GM12892 (cell line): ENCODE results near the gene RBM4.
"Not testable (repeated sequence)": the region's sequence is repeated elsewhere in the genome, so short reads cannot be mapped to it uniquely, and the experiment has no call there.

Experiments used
- DNase-seq: peaks from one replicate; pipeline ENCODE4 v3.0.0; 2011; ENCODE audit not compliant: insufficient read length
- FAIRE-seq: peaks from 2 replicates; lab custom pipeline; 2011; peaks lifted over from hg19 to GRCh38; lab: Jason Lieb, UNC
- POLR2A ChIP-seq: IDR thresholded peaks from 2 replicates; pipeline ENCODE4 v1.6.1; 2011; ENCODE audit warnings: low read depth, low read length, control low read depth
- POLR2AphosphoS5 ChIP-seq: IDR thresholded peaks from 2 replicates; pipeline ENCODE4 v1.6.1; 2011; ENCODE audit warnings: low read depth, low read length, control low read depth
- TAF1 ChIP-seq: IDR thresholded peaks from 2 replicates; pipeline ENCODE4 v1.6.1; 2011; ENCODE audit warnings: low read depth, mild to moderate bottlenecking, control low read depth, low read length, borderline replicate concordance

Gene RBM4

DNA sequence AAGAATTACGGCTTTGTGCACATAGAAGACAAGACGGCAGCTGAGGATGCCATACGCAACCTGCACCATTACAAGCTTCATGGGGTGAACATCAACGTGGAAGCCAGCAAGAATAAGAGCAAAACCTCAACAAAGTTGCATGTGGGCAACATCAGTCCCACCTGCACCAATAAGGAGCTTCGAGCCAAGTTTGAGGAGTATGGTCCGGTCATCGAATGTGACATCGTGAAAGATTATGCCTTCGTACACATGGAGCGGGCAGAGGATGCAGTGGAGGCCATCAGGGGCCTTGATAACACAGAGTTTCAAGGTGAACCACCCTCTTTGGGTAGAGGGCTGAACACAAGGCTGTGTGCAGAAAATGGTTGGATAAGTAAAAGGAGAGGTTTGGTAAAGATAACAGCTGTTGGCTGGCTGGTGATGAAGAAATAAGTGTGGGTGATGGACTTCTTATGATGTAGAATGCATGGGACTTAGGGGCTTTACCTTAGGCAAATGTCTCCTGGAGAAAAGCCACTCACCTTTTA, 1.4 kb downstream of the RBM4 start:
- not testable (repeated sequence) for FAIRE-seq, DNase-seq
- TF ChIP-seq POLR2AphosphoS5 = 0 out of 2 replicates have a peak, but pooled peaks have one; percentile 1

DNA sequence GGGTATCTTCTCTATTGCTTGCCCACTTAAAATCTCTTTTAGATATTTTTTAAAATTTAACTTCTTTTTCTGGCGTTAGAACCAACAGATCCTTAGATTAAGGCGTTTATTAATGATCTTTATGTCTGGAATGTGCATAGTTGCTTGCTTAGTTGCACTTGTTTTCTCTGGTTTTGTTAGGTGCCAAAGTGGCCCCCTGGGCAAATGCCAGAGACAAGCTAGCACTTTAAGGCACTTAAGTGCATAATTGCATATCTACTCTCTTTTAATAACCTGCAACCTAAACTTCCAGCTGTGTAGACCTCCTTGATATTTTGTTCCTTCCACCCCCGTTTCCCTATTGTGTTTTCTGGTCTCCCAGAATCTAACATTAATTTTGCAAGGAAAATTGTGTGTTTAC, 3.3 kb downstream of the RBM4 start:
- FAIRE-seq (no peak), DNase-seq (no peak)
- TF ChIP-seq POLR2AphosphoS5 (no peak), TAF1 (no peak), POLR2A (no peak)

DNA sequence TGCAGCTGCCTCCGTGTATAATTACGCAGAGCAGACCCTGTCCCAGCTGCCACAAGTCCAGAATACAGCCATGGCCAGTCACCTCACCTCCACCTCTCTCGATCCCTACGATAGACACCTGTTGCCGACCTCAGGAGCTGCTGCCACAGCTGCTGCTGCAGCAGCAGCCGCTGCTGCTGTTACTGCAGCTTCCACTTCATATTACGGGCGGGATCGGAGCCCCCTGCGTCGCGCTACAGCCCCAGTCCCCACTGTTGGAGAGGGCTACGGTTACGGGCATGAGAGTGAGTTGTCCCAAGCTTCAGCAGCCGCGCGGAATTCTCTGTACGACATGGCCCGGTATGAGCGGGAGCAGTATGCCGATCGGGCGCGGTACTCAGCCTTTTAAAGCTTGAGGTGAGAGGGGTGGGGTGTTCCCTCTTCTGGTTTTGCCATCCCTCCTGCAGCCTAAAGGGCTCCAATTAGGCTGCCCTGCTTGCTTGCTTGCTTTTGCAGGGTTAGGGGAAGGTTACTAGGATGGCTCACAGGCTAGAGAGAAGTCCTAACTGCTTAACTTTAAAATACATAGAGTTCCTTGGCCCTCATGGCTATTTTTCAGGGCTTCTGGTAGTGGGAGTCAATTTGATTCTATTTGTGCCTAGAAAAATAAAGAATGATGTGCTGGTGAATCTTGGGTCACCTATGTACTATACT, 5.4 kb downstream of the RBM4 start:
- DNase-seq (no peak), FAIRE-seq (no peak)
- TF ChIP-seq TAF1 (no peak), POLR2AphosphoS5 (peak; percentile 72), POLR2A (0 out of 2 replicates have a peak, but pooled peaks have one; percentile 32)

DNA sequence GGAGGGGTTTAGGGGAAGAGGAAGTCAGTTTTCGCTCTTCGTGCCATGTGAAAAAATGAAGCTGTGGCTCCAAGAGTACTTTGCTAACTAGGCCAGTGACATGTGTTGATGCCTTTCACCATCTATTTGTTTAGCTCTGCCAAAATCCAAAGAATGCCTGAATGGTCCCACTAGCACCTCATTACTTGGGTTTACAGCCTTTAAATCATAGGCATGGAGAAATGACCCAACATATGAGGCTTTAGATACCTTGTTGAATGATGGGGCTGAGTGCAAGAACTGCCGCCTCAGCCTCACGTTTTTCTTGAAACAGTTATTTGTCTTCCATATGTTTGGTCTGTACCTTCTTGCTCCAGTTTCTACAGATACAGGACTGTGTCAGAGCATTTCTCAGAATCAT, 8.3 kb downstream of the RBM4 start:
- FAIRE-seq (no peak), DNase-seq (no peak)
- no peak for TF ChIP-seq TAF1
- peak; percentile 60 for TF ChIP-seq POLR2A
- TF ChIP-seq POLR2AphosphoS5 = peak; percentile 56; the same call in 1 of the 2 replicates

DNA sequence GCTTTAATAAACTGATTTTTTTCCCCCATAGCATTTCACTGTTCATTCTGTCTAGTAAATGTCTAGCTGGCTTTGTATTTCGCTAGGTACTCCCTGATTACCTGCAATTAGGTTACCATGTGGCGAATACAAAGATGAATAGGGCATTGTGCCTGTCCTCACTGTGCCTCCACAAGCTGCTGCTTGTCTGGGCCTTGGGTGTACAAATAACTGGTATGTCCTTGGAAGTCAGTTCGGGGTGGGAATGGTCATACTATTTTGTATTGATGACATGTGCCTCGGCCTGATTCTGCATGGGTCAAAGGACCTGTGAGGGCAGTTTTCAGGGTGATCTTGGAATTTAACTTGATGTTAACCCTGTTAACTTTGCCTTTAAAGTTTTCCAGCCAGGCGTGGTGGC, 11.4 kb downstream of the RBM4 start:
- TF ChIP-seq TAF1 (no peak), POLR2AphosphoS5 (no peak), POLR2A (no peak; the same call in 1 of the 2 replicates)
- FAIRE-seq (no peak), DNase-seq (no peak)

DNA sequence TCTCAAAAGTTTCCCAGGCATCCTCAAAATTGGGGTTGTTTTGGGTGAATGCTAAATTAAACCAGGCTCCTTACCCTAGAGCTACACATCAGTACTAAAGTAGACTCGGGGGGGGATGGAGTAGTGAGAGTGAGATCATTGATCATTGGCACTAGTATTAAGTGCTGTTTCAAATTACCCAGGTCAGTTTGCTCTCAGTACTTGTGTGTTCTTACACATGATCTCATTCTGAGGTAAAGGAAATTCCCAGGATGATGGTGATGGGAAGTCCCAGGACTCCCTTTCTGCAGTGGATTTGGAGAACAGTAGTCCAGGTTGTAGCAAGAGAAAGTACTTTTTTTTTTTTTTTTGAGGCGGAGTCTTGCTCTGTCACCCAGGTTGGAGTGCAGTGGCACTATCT, 12.5 kb downstream of the RBM4 start:
- FAIRE-seq (no peak), DNase-seq (no peak)
- TF ChIP-seq TAF1 (no peak), POLR2A (peak; percentile 35; the same call in 1 of the 2 replicates), POLR2AphosphoS5 (no peak)

DNA sequence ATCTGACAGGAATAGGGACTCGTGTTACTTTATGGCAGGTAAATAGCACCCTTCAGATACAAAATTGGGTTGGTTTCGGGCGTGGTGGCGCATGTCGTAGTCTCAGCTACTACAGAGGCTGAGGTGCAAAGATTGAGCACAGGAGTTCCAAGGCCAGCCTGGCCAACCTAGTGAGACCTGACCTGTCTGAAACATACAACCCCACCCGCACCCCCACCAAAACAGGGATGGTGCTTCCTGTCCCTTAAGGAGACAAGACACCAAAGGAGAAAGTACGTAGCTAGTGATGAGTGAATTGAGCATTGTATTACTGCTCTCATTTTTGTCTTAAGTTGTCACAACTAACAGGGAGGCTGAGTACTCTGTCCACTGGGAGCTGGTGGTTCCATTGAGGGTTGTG, 14.1 kb downstream of the RBM4 start:
- no peak for DNase-seq
- TF ChIP-seq POLR2A (0 out of 2 replicates have a peak, but pooled peaks have one; percentile 43), TAF1 (no peak), POLR2AphosphoS5 (peak; percentile 72)
- no peak for FAIRE-seq

DNA sequence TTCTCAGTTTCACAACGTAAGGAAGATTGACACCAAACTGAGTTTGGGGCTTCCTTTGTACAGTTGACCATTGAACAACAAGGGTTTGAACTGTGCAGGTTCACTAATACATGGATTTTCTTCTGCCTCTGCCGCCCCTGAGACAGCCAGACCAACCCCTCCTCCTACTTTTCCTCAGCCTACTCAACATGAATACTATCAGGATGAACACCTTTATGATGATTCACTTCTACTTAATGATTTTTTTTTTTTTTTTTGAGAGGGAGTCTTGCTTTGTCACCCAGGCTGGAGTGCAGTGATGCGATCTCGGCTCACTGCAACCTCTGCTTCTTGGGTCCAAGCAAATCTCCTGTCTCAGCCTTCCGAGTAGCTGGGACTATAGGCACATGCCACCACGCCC, 14.6 kb downstream of the RBM4 start:
- FAIRE-seq = no peak
- TF ChIP-seq POLR2AphosphoS5 = no peak
- no peak for TF ChIP-seq TAF1
- no peak for TF ChIP-seq POLR2A
- no peak for DNase-seq

DNA sequence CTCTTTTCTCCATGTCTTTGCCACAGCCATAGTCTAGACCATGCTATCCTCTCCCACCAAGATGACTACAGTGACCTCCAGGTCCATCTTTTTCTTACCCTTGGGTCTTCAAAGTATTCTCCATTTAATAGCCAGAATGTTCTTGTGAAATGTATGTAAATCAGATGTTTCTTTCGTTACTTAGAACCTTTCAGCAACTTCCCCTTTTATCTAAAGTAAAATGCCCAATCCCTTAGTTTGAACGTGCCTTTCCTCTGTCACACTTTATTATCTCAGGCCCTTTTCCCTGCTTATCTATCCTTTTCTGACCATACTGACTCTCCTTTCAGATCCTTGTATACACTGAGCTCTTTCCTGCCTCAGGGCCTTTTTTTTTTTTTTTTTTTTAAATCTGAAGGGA, 21.3 kb downstream of the RBM4 start:
- FAIRE-seq (peak; percentile 46), DNase-seq (no peak)
- TF ChIP-seq TAF1 (no peak), POLR2AphosphoS5 (no peak), POLR2A (no peak)

DNA sequence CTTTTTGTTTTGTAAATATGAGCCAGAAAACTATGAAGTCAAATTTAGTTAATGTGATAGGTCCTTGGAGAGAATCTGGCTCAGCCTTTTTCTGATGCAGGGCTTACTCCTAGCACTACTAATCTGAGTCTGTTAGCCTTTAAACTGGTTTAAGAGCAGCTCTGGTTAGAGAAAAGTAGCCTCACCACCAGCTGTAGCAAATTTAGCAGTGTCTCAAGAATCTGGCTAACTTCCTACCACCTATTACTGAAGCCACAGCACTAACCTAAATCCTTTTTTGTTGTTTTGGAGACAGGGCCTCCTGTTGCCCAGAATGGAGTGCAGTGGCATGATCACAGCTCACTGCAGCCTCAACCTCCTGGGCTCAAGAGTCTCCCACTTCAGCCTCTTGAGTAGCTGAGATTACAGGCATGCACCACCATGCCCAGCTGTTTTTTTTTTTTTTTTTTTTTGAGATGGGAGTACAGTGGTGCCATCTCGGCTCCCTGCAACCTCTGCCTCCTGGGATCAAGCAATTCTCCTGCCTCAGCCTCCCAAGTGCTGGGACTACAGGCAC, 25.3 kb downstream of the RBM4 start:
- no peak for TF ChIP-seq POLR2AphosphoS5
- TF ChIP-seq POLR2A = no peak
- TF ChIP-seq TAF1 = no peak
- FAIRE-seq = no peak

DNA sequence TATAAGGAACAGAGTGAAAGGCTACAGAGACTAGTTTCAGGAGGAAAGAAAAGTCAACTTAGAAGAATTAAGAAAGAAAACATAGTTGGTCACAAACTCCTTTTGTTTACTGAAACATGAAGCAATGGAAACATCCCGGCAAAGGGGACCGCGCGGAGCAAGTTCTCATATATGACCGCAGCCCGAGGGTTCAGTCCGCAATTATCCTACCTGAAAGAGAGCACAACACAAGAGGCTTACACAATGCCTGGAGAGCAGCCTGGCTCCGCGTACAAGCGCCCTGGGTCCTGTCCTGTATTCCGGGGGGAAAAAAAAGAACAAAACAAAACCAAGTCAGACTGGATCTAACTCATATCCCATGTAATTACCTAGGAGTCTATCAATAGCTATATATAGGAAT, 26.9 kb downstream of the RBM4 start:
- DNase-seq (no peak), FAIRE-seq (no peak)
- TF ChIP-seq POLR2A = 0 out of 2 replicates have a peak, but pooled peaks have one; percentile 3
- TF ChIP-seq TAF1 = no peak
- no peak for TF ChIP-seq POLR2AphosphoS5

More for the DNA sequence above, 25.3 kb downstream of the RBM4 start:
- DNase-seq = no peak

DNA sequence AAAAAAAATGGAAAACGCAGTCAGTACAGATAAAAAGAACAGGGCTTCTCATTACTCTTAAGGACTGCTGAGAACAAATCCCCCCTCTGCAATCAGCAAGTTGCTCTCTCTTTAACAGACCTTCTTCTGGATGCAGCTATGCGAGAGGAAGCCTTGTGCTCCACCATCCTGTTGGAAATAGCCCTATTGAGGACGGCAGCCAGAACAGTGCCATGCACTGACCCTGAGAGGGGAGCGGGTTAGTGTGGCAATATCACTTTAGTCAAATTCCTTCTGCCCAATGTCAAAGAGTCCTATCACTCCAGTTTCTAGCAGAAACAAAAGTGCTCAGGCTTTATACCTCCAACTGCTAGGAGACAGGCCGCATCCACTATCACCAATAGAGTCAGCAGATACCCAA, 32.3 kb downstream of the RBM4 start:
- TF ChIP-seq TAF1 = no peak
- TF ChIP-seq POLR2AphosphoS5 = no peak
- no peak for TF ChIP-seq POLR2A
- no peak for FAIRE-seq
- DNase-seq = no peak
